Neural progenitor cell (in vitro differentiated cells): Measurements from ENCODE around the gene TMEM178B. TPM values are rescaled to one million over a fixed set of nuclear protein-coding genes. Genes with fewer than 3 reads are reported as not detected.

Experiments
- DNase-seq: peaks from one replicate; pipeline ENCODE4 v3.0.0-alpha.2; 2016; ENCODE audit warnings: low spot score
- H2AFZ ChIP-seq: fragments of 200-600 bp; sonication (generic); replicated peaks from 2 replicates; pipeline ENCODE4 v1.6.1; 2016; ENCODE audit warnings: antibody characterized with exemption
- H3F3A ChIP-seq: fragments of 200-600 bp; sonication (generic); 2 replicates; pipeline ENCODE4 v1.6.1; 2016; ENCODE audit warnings: antibody characterized with exemption, low read depth
- H3K27ac ChIP-seq: fragments of 200-600 bp; sonication (generic); 2 replicates; pipeline ENCODE4 v1.5.1; 2016; ENCODE audit warnings: mild to moderate bottlenecking
- H3K27me3 ChIP-seq: fragments of 200-600 bp; sonication (generic); 2 replicates; pipeline ENCODE4 v1.6.1; 2016; ENCODE audit warnings: mild to moderate bottlenecking, moderate library complexity
- H3K36me3 ChIP-seq: fragments of 200-600 bp; sonication (generic); 2 replicates; pipeline ENCODE4 v1.5.1; 2016
- H3K4me1 ChIP-seq: fragments of 200-600 bp; sonication (generic); 2 replicates; pipeline ENCODE4 v1.6.1; 2016; ENCODE audit warnings: mixed run types
- H3K4me2 ChIP-seq: fragments of 200-600 bp; sonication (generic); 2 replicates; pipeline ENCODE4 v1.6.1; 2016
- H3K4me3 ChIP-seq: fragments of 200-600 bp; sonication (generic); 2 replicates; pipeline ENCODE4 v1.5.1; 2016
- H3K79me2 ChIP-seq: fragments of 200-600 bp; sonication (generic); 2 replicates; pipeline ENCODE4 v1.6.1; 2016; ENCODE audit warnings: low read depth
- H3K9ac ChIP-seq: fragments of 200-600 bp; sonication (generic); 2 replicates; pipeline ENCODE4 v1.6.1; 2016
- H3K9me3 ChIP-seq: fragments of 200-600 bp; sonication (generic); 2 replicates; pipeline ENCODE4 v1.5.1; 2016; ENCODE audit warnings: low read depth
- H4K20me1 ChIP-seq: fragments of 200-600 bp; sonication (generic); 2 replicates; pipeline ENCODE4 v1.6.1; 2016; ENCODE audit warnings: low read depth
- H3K27ac Mint-ChIP-seq: 3 replicates; pipeline ENCODE4 v1.8.0; 2021; ENCODE audit warnings: mixed read lengths
- H3K27me3 Mint-ChIP-seq: 2 replicates; pipeline ENCODE4 v1.8.0; 2022; ENCODE audit warnings: low read depth, mild to moderate bottlenecking, inconsistent platforms, moderate library complexity, mixed read lengths; ENCODE audit not compliant: insufficient read depth
- H3K36me3 Mint-ChIP-seq: 3 replicates; pipeline ENCODE4 v1.8.0; 2021; ENCODE audit warnings: mixed read lengths
- H3K4me1 Mint-ChIP-seq: 3 replicates; pipeline ENCODE4 v1.8.0; 2021; ENCODE audit warnings: mixed read lengths
- H3K4me3 Mint-ChIP-seq: 3 replicates; pipeline ENCODE4 v1.8.0; 2021; ENCODE audit warnings: mild to moderate bottlenecking, moderate library complexity, mixed read lengths
- H3K9me3 Mint-ChIP-seq: 3 replicates; pipeline ENCODE4 v1.8.0; 2020; ENCODE audit warnings: mixed read lengths
- CTCF ChIP-seq: fragments of 200-600 bp; sonication (generic); IDR thresholded peaks from 2 replicates; pipeline ENCODE4 v1.5.1; 2017; ENCODE audit warnings: antibody characterized with exemption, mild to moderate bottlenecking
- EZH2 ChIP-seq: fragments of 200-600 bp; sonication (generic); IDR thresholded peaks from 2 replicates; pipeline ENCODE4 v1.6.1; 2017; ENCODE audit warnings: antibody characterized with exemption, mild to moderate bottlenecking, moderate library complexity
- EZH2phosphoT487 ChIP-seq: fragments of 200-600 bp; sonication (generic); IDR thresholded peaks from 2 replicates; pipeline ENCODE4 v1.6.1; 2017; ENCODE audit warnings: antibody characterized with exemption
- total RNA-seq: library from RNA; depleted of rRNA; stranded (reverse); fragments of >200 nt; gene quantifications from 2 replicates; pipeline ENCODE4 v1.2.3, GENCODE V29; 2015; ENCODE audit warnings: low replicate concordance

The TMEM178B gene
- total RNA-seq, 1 donor from 2014 or later = 2.9 TPM

GRCh38 chr7:141218941-141219340 lies 145.1 kb downstream of the TMEM178B start:
- H3K79me2 ChIP-seq = no peaks in the 10 kb centered on the region
- H4K20me1 ChIP-seq = peaks cover 10% of the 10 kb centered on the region
- Mint-ChIP-seq H3K4me3 (no peak overlapping the region), H3K27me3 (no peaks in the 10 kb centered on the region), H3K9me3 (no peaks in the 10 kb centered on the region), H3K4me1 (no peaks in the 10 kb centered on the region), H3K27ac (no peak overlapping the region), H3K36me3 (no peaks in the 10 kb centered on the region)
- H3K4me2 ChIP-seq = no peak overlapping the region
- no peaks in the 10 kb centered on the region for H3K9me3 ChIP-seq
- H3K27ac ChIP-seq = no peak overlapping the region
- no peaks in the 10 kb centered on the region for H3F3A ChIP-seq
- TF ChIP-seq EZH2phosphoT487 (no peak), CTCF (no peak), EZH2 (no peak)
- no peaks in the 10 kb centered on the region for H3K36me3 ChIP-seq
- H3K27me3 ChIP-seq = no peaks in the 10 kb centered on the region
- H2AFZ ChIP-seq = no peak overlapping the region
- no peak overlapping the region for H3K4me3 ChIP-seq
- H3K4me1 ChIP-seq = no peaks in the 10 kb centered on the region
- H3K9ac ChIP-seq = no peak overlapping the region
- DNase-seq = no peak

DNA sequence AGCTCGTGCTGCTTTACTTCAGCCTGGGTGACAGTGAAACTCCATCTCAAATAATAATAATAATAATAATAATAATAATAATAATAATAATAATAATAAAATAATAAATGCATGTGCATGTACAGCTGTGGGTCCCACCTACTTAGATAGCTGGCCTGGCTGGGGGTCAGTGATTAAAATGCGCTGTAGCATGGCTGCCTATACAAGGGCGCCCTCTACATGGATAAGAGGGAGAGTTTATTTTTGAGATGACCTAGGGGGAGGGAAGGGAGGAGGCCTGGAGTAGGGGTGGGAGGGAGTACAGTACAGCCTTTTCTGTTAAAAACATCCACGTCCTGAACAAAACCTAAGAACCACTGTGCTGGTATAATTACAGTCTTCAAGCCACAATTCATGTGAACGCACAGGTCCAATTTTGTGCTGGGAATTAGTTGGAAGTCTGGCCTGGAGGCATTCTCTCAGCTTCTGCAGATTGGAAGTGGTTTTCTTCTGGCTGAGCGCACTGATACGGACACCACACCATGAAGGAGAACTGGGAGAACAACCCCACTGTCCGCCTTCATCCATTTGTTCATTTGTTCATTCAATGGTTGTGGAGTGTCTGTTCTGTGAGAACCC lies 146.5 kb downstream of the TMEM178B start:
- DNase-seq = peak; percentile 64
- no peaks in the 10 kb centered on the region for H3K27me3 Mint-ChIP-seq

DNA sequence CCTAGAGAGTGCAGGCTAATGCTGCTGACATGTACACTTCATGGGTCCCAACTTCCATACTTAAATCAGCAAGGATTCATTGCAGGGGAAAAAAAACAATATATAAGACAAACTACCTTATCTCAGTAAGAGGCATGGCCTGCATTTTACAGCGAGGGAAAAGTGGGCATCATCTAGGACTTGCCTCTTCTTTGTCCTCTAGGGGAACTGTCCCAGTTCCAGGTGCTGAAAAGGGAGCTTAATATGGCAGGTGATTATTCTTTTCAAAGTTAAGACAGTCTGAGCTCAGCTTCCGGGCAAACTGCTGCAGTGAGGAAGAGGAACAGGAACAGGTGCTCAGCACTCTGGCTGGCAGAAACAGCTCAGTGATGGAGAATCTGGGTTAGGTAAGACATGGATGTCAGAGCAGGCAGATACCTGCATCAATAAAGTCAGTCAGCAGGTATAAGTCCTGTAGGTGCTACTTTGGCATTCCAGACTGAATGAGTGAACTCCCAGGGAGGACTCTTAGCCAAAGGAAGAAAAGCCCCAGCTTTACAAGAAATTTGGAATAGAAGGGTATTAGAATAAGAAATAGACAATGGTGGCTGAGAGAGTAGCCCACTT lies 147.2 kb downstream of the TMEM178B start:
- Histone ChIP-seq H3K9ac (no peak overlapping the region), H3K9me3 (no peaks in the 10 kb centered on the region), H3K36me3 (no peaks in the 10 kb centered on the region), H2AFZ (no peak overlapping the region), H3K27me3 (no peaks in the 10 kb centered on the region), H3K27ac (no peak overlapping the region), H3F3A (no peaks in the 10 kb centered on the region), H3K4me3 (no peak overlapping the region), H3K4me1 (no peaks in the 10 kb centered on the region), H3K79me2 (no peaks in the 10 kb centered on the region), H3K4me2 (no peak overlapping the region), H4K20me1 (peaks cover 10% of the 10 kb centered on the region)
- TF ChIP-seq CTCF = no peak
- TF ChIP-seq EZH2phosphoT487 = no peak
- TF ChIP-seq EZH2 = no peak
- H3K4me3 Mint-ChIP-seq = no peak overlapping the region
- no peak overlapping the region for H3K27ac Mint-ChIP-seq
- no peaks in the 10 kb centered on the region for H3K36me3 Mint-ChIP-seq
- no peaks in the 10 kb centered on the region for H3K4me1 Mint-ChIP-seq
- no peaks in the 10 kb centered on the region for H3K27me3 Mint-ChIP-seq
- DNase-seq = peak; percentile 66
- H3K9me3 Mint-ChIP-seq = no peaks in the 10 kb centered on the region

More for the DNA sequence above, 146.5 kb downstream of the TMEM178B start:
- Mint-ChIP-seq H3K36me3 (no peaks in the 10 kb centered on the region), H3K9me3 (no peaks in the 10 kb centered on the region), H3K4me1 (no peaks in the 10 kb centered on the region), H3K27ac (no peak overlapping the region), H3K4me3 (no peak overlapping the region)
- TF ChIP-seq CTCF (peak; percentile 66), EZH2phosphoT487 (no peak), EZH2 (no peak)
- H3K4me3 ChIP-seq = no peak overlapping the region
- H3K27me3 ChIP-seq = no peaks in the 10 kb centered on the region
- H3K4me1 ChIP-seq = no peaks in the 10 kb centered on the region
- no peaks in the 10 kb centered on the region for H3K9me3 ChIP-seq
- H3F3A ChIP-seq = no peaks in the 10 kb centered on the region
- H2AFZ ChIP-seq = no peak overlapping the region
- no peak overlapping the region for H3K4me2 ChIP-seq
- peaks cover 10% of the 10 kb centered on the region for H4K20me1 ChIP-seq
- H3K79me2 ChIP-seq = no peaks in the 10 kb centered on the region
- no peak overlapping the region for H3K9ac ChIP-seq
- H3K36me3 ChIP-seq = no peaks in the 10 kb centered on the region
- no peak overlapping the region for H3K27ac ChIP-seq
